ENCODE data around the gene IQCF2. TPM values are rescaled to one million over a fixed set of nuclear protein-coding genes. Genes with fewer than 3 reads are reported as not detected.

Gene IQCF2
- polyA plus RNA-seq, 3 donors, result not detected

- Histone ChIP-seq H3K9me3 (replicated peaks in 1 of 2; ENCODE audit: control insufficient read depth in 1 of 2, insufficient read depth in 1 of 2, low read length in 2 of 2) (no peaks in the 10 kb centered on the region), H3K36me3 (replicated peaks in 1 of 2; ENCODE audit: control insufficient read depth in 1 of 2, insufficient read depth in 2 of 2, low read length in 2 of 2) (no peaks in the 10 kb centered on the region), H2AFZ (ENCODE audit: insufficient read depth, low read depth, low read length, poor library complexity, severe bottlenecking) (no peak overlapping the region), H4K20me1 (ENCODE audit: insufficient read depth, low read length) (no peaks in the 10 kb centered on the region), H3K4me1 (ENCODE audit: control insufficient read depth in 1 of 2, insufficient read depth in 2 of 2, low read length in 2 of 2) (no peaks in the 10 kb centered on the region), H3K27ac (ENCODE audit: low read depth in 1 of 2, low read length in 2 of 2) (no peak overlapping the region), H3K9ac (ENCODE audit: insufficient read depth, low read length, poor library complexity, severe bottlenecking) (no peak overlapping the region), H3K4me3 (replicated peaks in 1 of 3; ENCODE audit: low read depth in 2 of 3, low read length in 3 of 3) (no peak overlapping the region), H3K79me2 (ENCODE audit: insufficient read depth, low read length) (no peaks in the 10 kb centered on the region), H3K27me3 (ENCODE audit: control insufficient read depth in 2 of 2, insufficient read depth in 2 of 2, low read length in 2 of 2) (no peaks in the 10 kb centered on the region), H3K4me2 (replicated peaks; ENCODE audit: extremely low read depth, low read length, poor library complexity, severe bottlenecking) (no peak overlapping the region)
- intact Hi-C loops (cut with micrococcal nuclease), result no loop called here
- no peaks in the 10 kb centered on the region for H3K36me3 Mint-ChIP-seq
- no peaks in the 10 kb centered on the region for H3K4me1 Mint-ChIP-seq
- peaks cover 3 to 22% (median 7%) of the 10 kb centered on the region in 3 donors for H3K27me3 Mint-ChIP-seq (ENCODE audit: low read depth in 3 of 3)
- DNase-seq, result no peak
- H3K9me3 Mint-ChIP-seq, result peaks cover 0 to 9% (median 1%) of the 10 kb centered on the region in 7 donors
- H3K4me3 Mint-ChIP-seq, result no peak overlapping the region
- WGBS (ENCODE audit: insufficient coverage), result 80% methylated on average over 6 of the region's 6 CpGs
- no peak overlapping the region for H3K27ac Mint-ChIP-seq
- TF ChIP-seq CTCF (IDR thresholded peaks at IDR 0.05), result no peak
These were observed 14.8 kb downstream of the IQCF2 start for GRCh38 chr3:51876186-51876585.

GRCh38 chr3:51879937-51880336 is 18.5 kb downstream of the IQCF2 start:
- no peak overlapping the region for H3K4me3 ChIP-seq (replicated peaks in 1 of 3; ENCODE audit: low read depth in 2 of 3, low read length in 3 of 3)
- no peaks in the 10 kb centered on the region for H3K9me3 ChIP-seq (replicated peaks in 1 of 2; ENCODE audit: control insufficient read depth in 1 of 2, insufficient read depth in 1 of 2, low read length in 2 of 2)
- Mint-ChIP-seq H3K4me3 (no peak overlapping the region), H3K4me1 (no peaks in the 10 kb centered on the region), H3K36me3 (no peaks in the 10 kb centered on the region), H3K9me3 (peaks cover 0 to 9% (median 1%) of the 10 kb centered on the region in 7 donors), H3K27ac (no peak overlapping the region), H3K27me3 (ENCODE audit: low read depth in 3 of 3) (peaks cover 6 to 24% (median 15%) of the 10 kb centered on the region in 3 donors)
- H2AFZ ChIP-seq (ENCODE audit: insufficient read depth, low read depth, low read length, poor library complexity, severe bottlenecking), result no peak overlapping the region
- no CpG with 5 or more reads among the region's 2 CpGs for WGBS (ENCODE audit: insufficient coverage)
- intact Hi-C loops (cut with micrococcal nuclease), result no loop called here
- H3K4me1 ChIP-seq (ENCODE audit: control insufficient read depth in 1 of 2, insufficient read depth in 2 of 2, low read length in 2 of 2), result no peaks in the 10 kb centered on the region
- H3K4me2 ChIP-seq (replicated peaks; ENCODE audit: extremely low read depth, low read length, poor library complexity, severe bottlenecking), result no peak overlapping the region
- no peak for DNase-seq
- no peak overlapping the region for H3K27ac ChIP-seq (ENCODE audit: low read depth in 1 of 2, low read length in 2 of 2)
- H3K36me3 ChIP-seq (replicated peaks in 1 of 2; ENCODE audit: control insufficient read depth in 1 of 2, insufficient read depth in 2 of 2, low read length in 2 of 2), result no peaks in the 10 kb centered on the region
- no peak overlapping the region for H3K9ac ChIP-seq (ENCODE audit: insufficient read depth, low read length, poor library complexity, severe bottlenecking)
- TF ChIP-seq CTCF (IDR thresholded peaks at IDR 0.05), result no peak
- H4K20me1 ChIP-seq (ENCODE audit: insufficient read depth, low read length), result no peaks in the 10 kb centered on the region
- peaks cover 6 to 7% of the 10 kb centered on the region in 2 donors for H3K27me3 ChIP-seq (ENCODE audit: control insufficient read depth in 2 of 2, insufficient read depth in 2 of 2, low read length in 2 of 2)
- no peaks in the 10 kb centered on the region for H3K79me2 ChIP-seq (ENCODE audit: insufficient read depth, low read length)

All from CD14-positive monocyte (primary cell).